GM21717 (cell line): ENCODE measurements around the gene PLCL1.

Source experiments
- ATAC-seq: cut with Tn5 transposase; IDR thresholded peaks from one replicate; pipeline ENCODE4 v1.9.1; 2021; ENCODE audit warnings: mild to moderate bottlenecking, moderate library complexity; ENCODE audit not compliant: unreplicated experiment

The PLCL1 gene

DNA sequence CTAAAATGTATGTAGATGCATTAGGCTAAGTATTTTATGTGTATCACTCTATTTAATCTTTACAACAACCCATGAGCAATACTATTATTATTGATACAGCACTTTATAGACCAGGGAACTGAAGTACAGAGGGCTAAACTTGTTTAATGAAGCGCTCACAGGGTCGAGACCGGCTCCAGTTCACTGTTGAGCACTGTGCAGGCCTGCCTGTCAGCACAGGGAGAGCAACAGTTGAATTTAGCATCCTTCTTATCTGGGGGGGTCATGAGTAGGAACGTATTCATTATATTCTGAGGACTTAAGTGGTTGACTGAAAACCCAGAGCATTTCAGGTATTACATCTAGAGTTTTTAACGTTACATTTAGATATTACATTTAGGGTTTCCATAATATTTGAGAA lies 120.1 kb downstream of the PLCL1 start:
- no peak for ATAC-seq

- no peak for ATAC-seq
Observed at GRCh38 chr2:197925204-197925603, 120.8 kb downstream of the PLCL1 start.

DNA sequence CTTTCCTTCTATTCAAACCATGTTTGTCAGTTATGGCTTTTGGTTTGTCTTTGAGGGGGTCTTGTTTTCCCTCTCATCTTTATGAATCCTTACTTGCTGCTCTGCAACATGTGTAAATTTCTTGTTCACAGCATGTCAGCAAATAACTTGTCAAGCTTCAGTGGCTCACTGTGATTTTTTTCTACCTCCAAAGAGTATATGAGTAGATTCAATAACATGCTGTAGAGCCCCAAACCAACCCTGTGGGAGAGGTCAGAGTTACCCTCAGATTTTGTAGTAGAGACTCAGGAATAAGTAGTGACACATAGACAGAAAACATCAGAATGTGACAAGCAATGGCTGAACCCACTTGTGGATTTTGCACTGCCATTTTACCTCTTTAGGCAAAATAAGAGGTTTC lies 121.6 kb downstream of the PLCL1 start:
- ATAC-seq = no peak

DNA sequence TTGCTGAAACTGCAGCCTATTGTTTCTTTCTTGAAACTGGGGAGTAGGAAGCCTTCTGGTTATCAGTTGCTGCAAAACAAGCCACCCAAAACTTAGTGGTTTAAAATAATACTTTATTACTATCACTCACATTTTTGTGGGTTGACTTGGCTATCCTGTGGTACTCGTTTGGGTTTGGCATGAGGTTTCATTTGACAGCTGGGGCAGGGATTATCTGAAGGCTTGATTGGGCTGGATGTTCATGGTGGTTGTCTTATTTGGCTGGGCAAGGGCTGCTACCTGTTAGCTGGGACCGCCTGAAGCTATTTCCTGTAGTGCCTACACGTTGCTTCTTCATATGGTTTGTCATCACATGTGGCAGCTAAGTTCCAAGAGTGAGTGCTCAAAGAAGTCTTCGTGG lies 122.3 kb downstream of the PLCL1 start:
- no peak for ATAC-seq

- no peak for ATAC-seq
Observed at GRCh38 chr2:197927994-197928393, 123.6 kb downstream of the PLCL1 start.

DNA sequence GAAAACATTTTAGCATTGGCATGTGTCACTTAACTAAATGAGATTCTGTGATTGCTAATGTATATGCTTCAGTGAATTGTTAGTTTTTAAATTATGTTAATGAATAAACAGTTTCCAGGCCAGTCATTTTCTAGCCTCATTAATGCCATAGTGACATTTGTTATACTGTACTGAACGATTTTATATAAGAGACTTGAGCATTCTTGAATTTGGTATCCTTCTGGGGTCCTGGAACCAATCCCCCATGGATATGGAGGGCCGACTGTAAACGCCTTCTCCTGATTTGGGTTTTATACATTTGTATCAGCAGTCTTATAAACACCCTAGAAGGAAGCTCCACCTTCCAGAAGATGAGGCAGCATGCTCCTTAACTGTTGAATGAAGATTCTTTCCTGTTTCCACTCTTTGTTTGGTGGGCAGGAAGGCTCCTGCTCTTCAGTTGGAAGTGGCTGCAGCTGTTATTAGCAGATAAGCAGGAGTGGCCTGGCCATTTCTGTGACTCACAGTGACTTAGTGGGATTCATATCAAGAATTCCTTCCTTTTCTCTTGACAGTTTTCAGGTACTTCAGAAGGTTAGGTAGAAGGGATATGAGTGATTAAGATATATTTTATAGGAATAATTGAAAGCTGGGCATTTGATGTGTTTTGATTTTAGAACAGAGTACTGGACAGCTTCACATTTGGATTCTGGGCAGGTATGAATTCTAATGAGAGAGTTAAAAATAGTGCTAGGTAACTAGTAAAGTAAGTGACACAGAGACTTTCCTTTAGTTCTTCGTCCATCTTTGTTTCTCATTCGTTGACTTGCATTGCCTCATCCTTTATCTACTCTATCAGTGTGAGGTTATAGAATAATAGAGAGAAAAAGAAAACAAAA lies 124.9 kb downstream of the PLCL1 start:
- no peak for ATAC-seq

- no peak for ATAC-seq
Observed at GRCh38 chr2:197929886-197930227, 125.5 kb downstream of the PLCL1 start.

DNA sequence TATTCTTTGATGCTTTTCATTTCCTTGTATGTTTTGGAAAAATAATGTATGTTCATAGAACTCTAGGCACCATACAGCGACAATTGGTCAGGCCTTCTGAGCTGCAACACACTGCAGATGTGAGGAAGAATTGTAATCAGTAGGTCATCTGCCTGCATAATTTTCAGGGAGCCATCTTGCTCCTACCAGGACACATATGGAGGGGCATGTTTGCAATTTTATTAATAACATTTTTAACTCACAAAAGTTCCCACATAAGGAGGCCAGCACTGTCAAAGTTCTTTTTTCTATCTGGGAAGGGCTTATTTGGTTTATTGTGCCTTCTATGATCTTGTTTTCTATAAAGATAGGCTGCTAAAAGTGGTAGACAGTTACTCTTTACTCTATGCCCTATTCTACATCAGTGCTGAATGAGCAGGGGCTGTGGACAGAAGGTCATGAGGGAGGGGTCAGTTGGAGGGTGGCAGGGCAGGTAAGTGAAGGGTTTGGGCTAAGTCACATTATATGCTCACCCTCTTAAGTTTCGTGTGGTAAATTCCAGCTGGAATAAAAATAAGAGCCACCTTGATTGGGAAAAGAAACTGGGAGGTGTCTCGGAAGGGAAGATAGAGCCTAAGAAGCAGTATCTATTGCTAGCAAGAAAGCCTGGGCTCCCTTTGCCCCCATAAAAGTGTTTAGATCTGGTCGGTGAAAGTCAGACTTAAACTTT lies 126.3 kb downstream of the PLCL1 start:
- ATAC-seq = no peak

GRCh38 chr2:197931661-197932312 lies 127.4 kb downstream of the PLCL1 start:
- no peak for ATAC-seq

DNA sequence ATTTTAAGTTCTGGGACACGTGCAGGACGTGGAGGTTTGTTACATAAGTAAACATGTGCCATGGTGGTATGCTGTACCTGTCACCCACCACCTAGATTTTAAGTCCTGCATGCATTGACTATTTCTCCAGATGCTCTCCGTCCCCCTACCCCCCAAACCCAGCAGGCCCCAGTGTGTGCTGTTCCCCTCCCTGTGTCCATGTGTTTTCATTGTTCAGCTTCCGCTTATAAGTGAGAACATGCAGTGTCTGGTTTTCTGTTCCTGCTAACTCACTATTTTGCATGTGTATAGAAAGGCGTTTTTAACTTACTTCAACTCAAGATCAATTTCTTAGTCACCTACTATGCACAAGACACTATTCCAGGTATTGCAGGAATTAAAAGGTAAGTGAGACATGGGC lies 128.0 kb downstream of the PLCL1 start:
- ATAC-seq = no peak

DNA sequence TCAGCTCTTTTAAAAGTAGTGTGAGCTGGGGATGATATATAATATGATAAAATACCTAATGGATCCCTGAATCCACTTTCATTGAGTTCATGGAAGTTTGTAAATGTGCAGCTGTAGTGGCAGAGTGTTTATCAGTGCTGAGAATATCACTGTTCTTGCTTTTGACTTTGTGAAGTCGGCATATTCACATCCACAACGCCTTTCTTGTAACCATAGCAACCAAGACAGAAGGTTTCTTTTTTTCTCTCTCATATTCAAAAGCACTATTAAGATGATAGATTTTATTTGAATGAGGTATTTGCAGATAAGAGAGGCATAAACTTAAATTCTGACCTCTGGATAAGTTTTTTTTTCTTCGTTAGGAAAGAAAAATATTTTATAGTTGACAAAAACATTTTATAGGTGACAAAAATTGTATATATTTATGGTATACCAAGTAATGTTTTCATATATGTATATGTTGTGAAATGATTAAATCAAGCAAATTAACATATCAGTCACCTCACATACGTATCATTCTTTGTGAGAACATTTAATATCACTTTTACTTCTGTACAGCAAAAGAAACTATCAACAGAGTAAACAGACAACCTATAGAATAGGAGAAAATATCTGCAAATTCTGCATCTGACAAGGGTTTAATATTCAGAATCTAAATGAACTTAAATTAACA lies 130.0 kb downstream of the PLCL1 start:
- no peak for ATAC-seq

GRCh38 chr2:197934934-197935289 lies 130.5 kb downstream of the PLCL1 start:
- ATAC-seq = no peak

GRCh38 chr2:197937814-197938213 lies 133.4 kb downstream of the PLCL1 start:
- ATAC-seq = no peak

DNA sequence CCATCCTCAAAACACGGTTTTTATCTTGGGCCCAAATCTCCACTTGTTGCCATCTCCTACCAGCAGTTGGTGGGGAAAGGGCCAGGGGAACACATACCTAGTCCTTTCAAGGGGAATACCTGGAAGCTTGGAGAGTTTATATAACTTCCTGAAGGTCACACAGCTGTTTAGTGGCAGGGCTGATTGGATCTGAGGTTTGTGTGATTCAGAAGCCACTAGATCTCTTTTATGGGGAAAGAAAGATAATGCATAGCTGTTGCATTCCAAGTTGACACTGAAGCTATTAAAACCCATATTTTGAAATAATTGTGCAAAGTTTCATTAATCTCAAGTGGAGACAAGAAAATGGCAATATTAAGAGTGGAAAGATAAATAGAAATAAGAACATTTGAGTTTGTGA lies 134.2 kb downstream of the PLCL1 start:
- ATAC-seq = no peak

DNA sequence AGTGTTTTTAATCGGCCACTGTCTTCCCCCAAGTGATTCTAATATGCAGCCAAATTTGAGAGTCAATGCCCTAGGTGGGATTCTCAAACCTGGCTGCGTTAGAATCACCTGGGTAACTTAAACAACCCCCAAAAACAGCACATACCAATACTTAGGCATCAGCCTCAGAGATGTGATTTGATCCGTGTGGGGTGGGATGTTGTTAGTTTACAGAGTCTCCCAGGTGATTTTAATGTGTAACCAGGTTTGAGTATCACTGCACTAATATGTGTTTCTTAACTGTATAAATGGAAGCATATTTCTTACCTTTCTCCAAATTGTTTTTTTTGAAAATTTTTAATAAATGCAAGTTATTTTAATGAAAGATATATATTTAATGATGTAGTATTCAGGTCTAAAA lies 135.4 kb downstream of the PLCL1 start:
- ATAC-seq = no peak

- ATAC-seq = no peak
Observed at GRCh38 chr2:197940382-197940781, 136.0 kb downstream of the PLCL1 start.

- ATAC-seq = no peak
Observed at GRCh38 chr2:197941715-197942114, 137.3 kb downstream of the PLCL1 start.

- ATAC-seq = no peak
Observed at GRCh38 chr2:197943731-197944130, 139.3 kb downstream of the PLCL1 start.

- ATAC-seq = no peak
Observed at GRCh38 chr2:197944416-197945096, 140.2 kb downstream of the PLCL1 start.

GRCh38 chr2:197946562-197946961 lies 142.2 kb downstream of the PLCL1 start:
- ATAC-seq = no peak

DNA sequence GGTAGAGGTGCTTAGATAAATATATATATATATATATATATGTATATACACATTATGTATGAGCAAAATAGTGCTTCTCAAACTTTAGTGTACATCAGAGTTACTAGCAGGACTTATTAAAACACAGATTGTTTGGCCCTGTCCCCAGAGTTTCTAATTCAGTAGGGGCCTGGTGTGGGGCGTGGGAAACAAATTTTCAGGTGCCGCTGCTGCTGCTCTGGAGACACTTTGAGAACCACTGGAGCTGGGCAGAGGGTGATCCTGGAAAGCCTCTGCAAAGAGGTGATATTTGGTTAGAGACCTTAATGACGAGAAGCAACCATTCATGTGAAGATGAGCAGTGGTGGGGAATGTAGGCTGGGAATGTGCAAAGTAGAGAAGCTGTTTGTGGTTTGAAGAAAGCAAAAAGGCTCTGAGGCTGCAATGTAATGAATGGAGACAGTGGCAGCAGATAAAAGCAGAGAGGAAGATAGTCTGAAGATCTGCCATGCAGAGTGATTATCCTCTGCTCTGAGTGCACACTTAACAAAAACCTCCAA lies 142.9 kb downstream of the PLCL1 start:
- ATAC-seq = no peak
